Cardiac fibroblast (primary cell): ENCODE measurements around the gene SAMD7.
A peak's percentile ranks its signal among the peaks of the same experiment; 100 is the strongest.

Source experiments
- DNase-seq, 2 donors: peaks; one replicate each; pipeline versions ENCODE4 v3.0.0 to v3.0.0-alpha.2; 2010; ENCODE audit warnings: low read depth in 2 of 2
- H3K4me3 ChIP-seq, 2 donors: replicated peaks in 1 of 2; 1 replicate in 1 of 2; 2 replicates in 1 of 2; pipeline ENCODE4 v1.5.1; 2011; ENCODE audit warnings: low read depth in 2 of 2, low read length in 2 of 2, mild to moderate bottlenecking in 2 of 2, moderate library complexity in 1 of 2
- CTCF ChIP-seq: IDR thresholded peaks from one replicate; pipeline ENCODE4 v1.5.1; 2011; ENCODE audit warnings: low read depth, mild to moderate bottlenecking, low read length, inconsistent platforms

The SAMD7 gene

GRCh38 chr3:169930843-169931242 is 19.5 kb downstream of the SAMD7 start:
- no peak overlapping the region for H3K4me3 ChIP-seq
- no peak for DNase-seq
- TF ChIP-seq CTCF: no peak

- DNase-seq: no peak
- TF ChIP-seq CTCF: no peak
- no peak overlapping the region for H3K4me3 ChIP-seq
Measured at GRCh38 chr3:169931747-169932520, 20.6 kb downstream of the SAMD7 start.

- H3K4me3 ChIP-seq: no peak overlapping the region
- DNase-seq: no peak
- no peak for TF ChIP-seq CTCF
Measured at GRCh38 chr3:169939320-169939719, 27.9 kb downstream of the SAMD7 start.

- DNase-seq: no peak
- TF ChIP-seq CTCF: no peak
- H3K4me3 ChIP-seq: no peak overlapping the region
Measured at GRCh38 chr3:169939751-169940150, 28.4 kb downstream of the SAMD7 start.

GRCh38 chr3:169940470-169941181 is 29.3 kb downstream of the SAMD7 start:
- no peak for DNase-seq
- no peak for TF ChIP-seq CTCF
- H3K4me3 ChIP-seq: no peak overlapping the region

- no peak for TF ChIP-seq CTCF
- no peak overlapping the region for H3K4me3 ChIP-seq
- DNase-seq: peak; percentile 7 to 35
Measured at GRCh38 chr3:169945313-169945712, 33.9 kb downstream of the SAMD7 start.
